Caco-2 (cell line): ENCODE measurements around the gene TBC1D8. TPM values are rescaled to one million over a fixed set of nuclear protein-coding genes. Genes with fewer than 3 reads are reported as not detected.

Source experiments
- BruUV-seq: library from RNA; stranded (reverse); fragments of 400-500 nt; replicated peaks from 2 replicates; lab custom pipeline; 2021; lab: Mats Ljungman, UMichigan
- CTCF ChIA-PET: fragments of 300-600 bp; sonication (Branson Sonifier 250); formaldehyde crosslinking; loops from one replicate; lab custom pipeline; 2022; ENCODE audit warnings: antibody characterized with exemption; lab: Charles Lee
- POLR2A ChIA-PET: fragments of 300-600 bp; sonication (Branson Sonifier 250); formaldehyde crosslinking; loops from one replicate; lab custom pipeline; 2022; ENCODE audit warnings: antibody characterized with exemption; lab: Charles Lee
- DNase-seq, 2 experiments: peaks; one replicate each; pipeline versions ENCODE4 v3.0.0 to v3.0.0-alpha.2; 2020 to 2022
- H3K27me3 ChIP-seq: replicated peaks from 2 replicates; pipeline ENCODE4 v1.6.0; 2011; ENCODE audit warnings: low read length; ENCODE audit not compliant: control insufficient read depth, insufficient read depth
- H3K36me3 ChIP-seq: 2 replicates; pipeline ENCODE4 v1.5.1; 2011; ENCODE audit warnings: low read length; ENCODE audit not compliant: control insufficient read depth, insufficient read depth
- H3K4me1 ChIP-seq: fragments of 250-450 bp; sonication (Bioruptor Pico); 2 replicates; pipeline ENCODE4 v1.5.1; 2020; ENCODE audit warnings: mild to moderate bottlenecking
- H3K4me3 ChIP-seq: 2 replicates; pipeline ENCODE4 v1.5.1; 2011; ENCODE audit warnings: low read depth, mild to moderate bottlenecking, control low read depth, low read length
- H3K9me3 ChIP-seq: fragments of 250-450 bp; sonication (Bioruptor Pico); 2 replicates; pipeline ENCODE4 v1.5.1; 2020; ENCODE audit warnings: mild to moderate bottlenecking, moderate library complexity
- H3K27ac Mint-ChIP-seq: one replicate; pipeline ENCODE4 v1.8.0; 2022; ENCODE audit warnings: mixed read lengths; ENCODE audit not compliant: unreplicated experiment
- H3K27me3 Mint-ChIP-seq: one replicate; pipeline ENCODE4 v1.8.0; 2022; ENCODE audit warnings: mixed read lengths; ENCODE audit not compliant: insufficient read depth, unreplicated experiment
- H3K36me3 Mint-ChIP-seq: one replicate; pipeline ENCODE4 v1.8.0; 2022; ENCODE audit warnings: mild to moderate bottlenecking, mixed read lengths; ENCODE audit not compliant: insufficient read depth, unreplicated experiment
- H3K4me1 Mint-ChIP-seq: one replicate; pipeline ENCODE4 v1.8.0; 2022; ENCODE audit warnings: low read depth, mixed read lengths; ENCODE audit not compliant: unreplicated experiment
- H3K4me3 Mint-ChIP-seq: one replicate; pipeline ENCODE4 v1.8.0; 2022; ENCODE audit warnings: mild to moderate bottlenecking, moderate library complexity, mixed read lengths; ENCODE audit not compliant: unreplicated experiment
- H3K9me3 Mint-ChIP-seq: one replicate; pipeline ENCODE4 v1.8.0; 2022; ENCODE audit warnings: mixed read lengths; ENCODE audit not compliant: unreplicated experiment
- intact Hi-C: fragments of 100-400 bp; cut with micrococcal nuclease; formaldehyde crosslinking; loops from one replicate; pipeline ENCODE4 v1.10.0; 2022; ENCODE audit not compliant: unreplicated experiment
- total RNA-seq: library from RNA; stranded (reverse); gene quantifications from 2 replicates; pipeline ENCODE4 v1.2.3, GENCODE V29; 2022
- TF ChIP-seq, protein P1 (sequence below), 2 experiments: fragments of 200-600 bp in 1 of 2; IDR thresholded peaks; 1 replicate in 1 of 2; 2 replicates in 1 of 2; pipeline versions ENCODE4 v1.5.1 to v1.8.0; 2011 to 2022; ENCODE audit warnings: antibody characterized with exemption in 1 of 2, control low read depth in 1 of 2, inconsistent platforms in 1 of 2, low read depth in 1 of 2, low read length in 1 of 2, mild to moderate bottlenecking in 1 of 2, moderate library complexity in 1 of 2; ENCODE audit not compliant: insufficient read depth in 1 of 2, severe bottlenecking in 1 of 2, unreplicated experiment in 1 of 2

The TBC1D8 gene
- total RNA-seq, 1 experiment from 2014 or later: 29.5 TPM

DNA sequence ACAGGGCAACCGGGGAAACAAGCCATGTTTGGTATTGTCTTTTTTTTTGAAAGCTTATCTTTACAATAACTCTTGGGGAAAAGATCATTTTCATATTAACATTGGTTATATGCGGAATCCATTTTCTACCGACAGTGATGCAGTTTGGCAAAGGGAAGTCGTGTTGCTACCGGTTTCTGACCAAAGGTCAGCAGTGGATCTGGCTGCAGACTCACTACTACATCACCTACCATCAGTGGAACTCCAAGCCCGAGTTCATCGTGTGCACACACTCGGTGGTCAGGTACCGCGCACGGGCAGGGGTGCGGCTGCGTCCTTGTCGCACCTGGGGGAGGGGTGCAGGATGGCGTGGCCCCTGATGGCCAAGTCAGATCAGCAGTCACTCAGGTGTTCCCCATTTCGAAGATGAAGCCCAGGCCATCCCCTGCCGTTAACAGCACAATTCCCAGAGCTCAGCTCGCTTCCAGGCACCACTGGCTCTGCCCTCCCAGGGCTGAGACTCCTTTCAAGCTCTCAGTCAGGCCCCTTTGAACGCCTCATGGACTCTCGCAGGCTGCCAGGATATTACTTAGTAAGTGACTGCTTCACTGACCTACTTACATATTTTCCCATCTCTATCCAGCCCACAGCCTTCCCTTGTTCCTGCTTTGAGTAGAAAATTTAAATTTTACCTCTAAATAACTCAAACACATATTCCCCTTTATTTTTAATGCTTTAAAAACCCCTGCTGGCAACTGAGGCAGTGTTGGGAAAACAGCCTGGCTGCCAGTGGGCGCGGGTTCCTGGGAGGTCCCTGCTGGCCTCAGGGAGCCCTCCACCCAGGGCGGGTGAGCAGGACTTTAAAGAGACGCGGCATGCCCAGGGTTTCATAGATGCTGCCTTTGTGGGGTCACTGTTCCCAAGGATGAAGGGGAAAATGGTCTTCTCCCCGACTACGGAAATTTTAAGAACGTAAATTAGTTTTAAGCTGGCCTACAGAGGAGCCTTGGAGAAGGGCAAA, 182.7 kb downstream of the TBC1D8 start:
- H3K27ac Mint-ChIP-seq: no peak overlapping the region
- H3K36me3 Mint-ChIP-seq: no peaks in the 10 kb centered on the region
- no TSS peak for BruUV-seq

DNA sequence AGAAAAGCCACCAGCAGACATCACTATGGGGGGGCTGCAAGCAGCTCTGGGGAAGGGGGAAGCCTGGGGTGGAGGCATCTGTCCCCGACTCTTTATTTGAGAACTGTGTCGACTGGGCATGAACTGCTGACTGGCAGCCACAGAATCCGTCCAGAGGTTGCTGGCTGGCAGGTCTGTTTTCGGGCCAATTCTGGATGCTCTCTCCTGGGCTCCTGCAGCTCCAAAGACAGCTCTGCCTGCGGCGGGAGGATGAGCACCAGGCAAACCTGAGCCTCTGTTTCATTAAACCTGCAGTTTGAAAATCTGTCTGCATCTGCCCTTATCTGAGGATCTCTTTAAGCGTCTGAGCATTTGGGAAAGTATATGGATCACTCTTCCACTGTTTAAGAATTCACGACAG, 183.5 kb downstream of the TBC1D8 start:
- no peaks in the 10 kb centered on the region for H3K27me3 Mint-ChIP-seq
- H3K4me3 ChIP-seq: no peak overlapping the region
- intact Hi-C loops: no loop called here
- H3K9me3 ChIP-seq: no peaks in the 10 kb centered on the region
- H3K4me1 Mint-ChIP-seq: no peaks in the 10 kb centered on the region
- ChIA-PET CTCF (no interaction called here), POLR2A (interaction anchor here (0.6 kb wide), 1 partner anchor 40 kb away, joined by 4 read pairs; no protein-coding TSS in a partner anchor)
- no peak overlapping the region for H3K4me3 Mint-ChIP-seq
- TF ChIP-seq, protein P1, sequence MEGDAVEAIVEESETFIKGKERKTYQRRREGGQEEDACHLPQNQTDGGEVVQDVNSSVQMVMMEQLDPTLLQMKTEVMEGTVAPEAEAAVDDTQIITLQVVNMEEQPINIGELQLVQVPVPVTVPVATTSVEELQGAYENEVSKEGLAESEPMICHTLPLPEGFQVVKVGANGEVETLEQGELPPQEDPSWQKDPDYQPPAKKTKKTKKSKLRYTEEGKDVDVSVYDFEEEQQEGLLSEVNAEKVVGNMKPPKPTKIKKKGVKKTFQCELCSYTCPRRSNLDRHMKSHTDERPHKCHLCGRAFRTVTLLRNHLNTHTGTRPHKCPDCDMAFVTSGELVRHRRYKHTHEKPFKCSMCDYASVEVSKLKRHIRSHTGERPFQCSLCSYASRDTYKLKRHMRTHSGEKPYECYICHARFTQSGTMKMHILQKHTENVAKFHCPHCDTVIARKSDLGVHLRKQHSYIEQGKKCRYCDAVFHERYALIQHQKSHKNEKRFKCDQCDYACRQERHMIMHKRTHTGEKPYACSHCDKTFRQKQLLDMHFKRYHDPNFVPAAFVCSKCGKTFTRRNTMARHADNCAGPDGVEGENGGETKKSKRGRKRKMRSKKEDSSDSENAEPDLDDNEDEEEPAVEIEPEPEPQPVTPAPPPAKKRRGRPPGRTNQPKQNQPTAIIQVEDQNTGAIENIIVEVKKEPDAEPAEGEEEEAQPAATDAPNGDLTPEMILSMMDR (IDR thresholded peaks at IDR 0.05; ENCODE audit: insufficient read depth in 1 of 2, low read depth in 1 of 2, low read length in 1 of 2, severe bottlenecking in 1 of 2, unreplicated experiment in 1 of 2): no peak
- no peak overlapping the region for H3K27ac Mint-ChIP-seq
- no peaks in the 10 kb centered on the region for H3K36me3 ChIP-seq
- DNase-seq: no peak
- H3K36me3 Mint-ChIP-seq: no peaks in the 10 kb centered on the region
- no peaks in the 10 kb centered on the region for H3K9me3 Mint-ChIP-seq
- H3K27me3 ChIP-seq: 0 out of 2 replicates have a peak, but pooled peaks cover 1% of the 10 kb centered on the region
- H3K4me1 ChIP-seq: no peaks in the 10 kb centered on the region
- no TSS peak for BruUV-seq

More for the DNA sequence above, 182.7 kb downstream of the TBC1D8 start:
- no peaks in the 10 kb centered on the region for H3K36me3 ChIP-seq
- TF ChIP-seq, protein P1 (IDR thresholded peaks at IDR 0.05; ENCODE audit: insufficient read depth in 1 of 2, low read depth in 1 of 2, low read length in 1 of 2, severe bottlenecking in 1 of 2, unreplicated experiment in 1 of 2): no peak
- no peaks in the 10 kb centered on the region for H3K9me3 Mint-ChIP-seq
- ChIA-PET CTCF (no interaction called here), POLR2A (no interaction called here)
- H3K4me3 Mint-ChIP-seq: no peak overlapping the region
- H3K9me3 ChIP-seq: no peaks in the 10 kb centered on the region
- H3K4me3 ChIP-seq: no peak overlapping the region
- no peaks in the 10 kb centered on the region for H3K27me3 Mint-ChIP-seq
- no peak for DNase-seq
- no peaks in the 10 kb centered on the region for H3K4me1 Mint-ChIP-seq
- no peaks in the 10 kb centered on the region for H3K4me1 ChIP-seq
- 0 out of 2 replicates have a peak, but pooled peaks cover 1% of the 10 kb centered on the region for H3K27me3 ChIP-seq
- intact Hi-C loops: no loop called here

DNA sequence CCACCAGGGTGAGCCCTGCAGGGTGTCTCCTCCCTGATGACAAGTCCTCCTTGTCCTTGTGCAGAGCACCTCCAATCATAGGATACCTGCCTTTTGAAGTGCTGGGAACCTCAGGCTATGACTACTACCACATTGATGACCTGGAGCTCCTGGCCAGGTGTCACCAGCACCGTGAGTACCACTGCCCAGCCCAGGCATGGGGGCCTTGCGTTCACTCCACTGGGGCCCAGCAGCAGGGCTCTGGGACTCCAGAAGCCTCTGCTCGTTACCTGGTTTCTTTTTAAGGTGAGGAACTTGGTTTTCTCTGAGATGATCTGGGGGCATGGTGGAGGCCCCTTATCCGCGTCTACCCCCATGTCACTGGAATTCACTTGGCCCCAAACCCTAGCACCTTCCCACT, 185.6 kb downstream of the TBC1D8 start:
- no peak overlapping the region for H3K4me3 Mint-ChIP-seq
- H3K27ac Mint-ChIP-seq: no peak overlapping the region
- H3K36me3 Mint-ChIP-seq: no peaks in the 10 kb centered on the region
- CTCF ChIA-PET: no interaction called here
- BruUV-seq: no TSS peak
- no peaks in the 10 kb centered on the region for H3K9me3 Mint-ChIP-seq
- H3K9me3 ChIP-seq: no peaks in the 10 kb centered on the region
- H3K4me1 ChIP-seq: no peaks in the 10 kb centered on the region
- H3K36me3 ChIP-seq: no peaks in the 10 kb centered on the region
- H3K27me3 Mint-ChIP-seq: no peaks in the 10 kb centered on the region
- POLR2A ChIA-PET: interaction anchor here (0.6 kb wide), 1 partner anchor 90 kb away, joined by 3 read pairs; no protein-coding TSS in a partner anchor
- DNase-seq: no peak
- no peaks in the 10 kb centered on the region for H3K4me1 Mint-ChIP-seq
- no peaks in the 10 kb centered on the region for H3K27me3 ChIP-seq
- H3K4me3 ChIP-seq: no peak overlapping the region
- intact Hi-C loops: no loop called here
- TF ChIP-seq, protein P1 (IDR thresholded peaks at IDR 0.05; ENCODE audit: insufficient read depth in 1 of 2, low read depth in 1 of 2, low read length in 1 of 2, severe bottlenecking in 1 of 2, unreplicated experiment in 1 of 2): no peak
